A549 (cell line): ENCODE measurements around the gene CCDC40. TPM values are rescaled to one million over a fixed set of nuclear protein-coding genes. Genes with fewer than 3 reads are reported as not detected.

Experiments
- ATAC-seq, 2 experiments: fragments of 200-7000 bp in 1 of 2; fragments of >200 bp in 1 of 2; cut with Nextera tagmentation in 1 of 2; cut with Tn5 transposase in 1 of 2; 3 replicates each; pipeline versions ENCODE4 v1.8.0 to v1.9.1; 2018 to 2020; ENCODE audit warnings: mild to moderate bottlenecking in 1 of 2, moderate library complexity in 1 of 2
- CTCF ChIA-PET: fragments of 300-600 bp; sonication (Branson Sonifier 250); formaldehyde crosslinking; extraction: SDS; loops from one replicate; lab custom pipeline; 2021; ENCODE audit warnings: antibody characterized with exemption, inconsistent platforms; lab: Yijun Ruan, JAX
- POLR2A ChIA-PET: fragments of 350-600 bp; formaldehyde crosslinking; extraction: SDS; loops from one replicate; lab custom pipeline; 2021; ENCODE audit warnings: antibody characterized with exemption, inconsistent platforms; lab: Yijun Ruan, JAX
- DNase-seq, 2 experiments: peaks; one replicate each; pipeline versions ENCODE4 v3.0.0 to v3.0.0-alpha.2; 2011 to 2016; ENCODE audit warnings: low read depth in 1 of 2, low spot score in 1 of 2
- FAIRE-seq: peaks from 2 replicates; lab custom pipeline; 2011; peaks lifted over from hg19 to GRCh38; lab: Jason Lieb, UNC
- H3K27ac ChIP-seq, 2 experiments: fragments of >200 bp; sonication (Bioruptor Twin); formaldehyde crosslinking; 3 replicates each; pipeline ENCODE4 v1.5.1; 2016 to 2017
- H3K4me1 ChIP-seq: fragments of >200 bp; sonication (Bioruptor Twin); formaldehyde crosslinking; 3 replicates; pipeline ENCODE4 v1.6.1; 2016
- H3K4me2 ChIP-seq: fragments of >200 bp; sonication (Bioruptor Twin); formaldehyde crosslinking; 3 replicates; pipeline ENCODE4 v1.6.1; 2016
- H3K4me3 ChIP-seq: fragments of >200 bp; sonication (Bioruptor Twin); formaldehyde crosslinking; 3 replicates; pipeline ENCODE4 v1.5.1; 2016
- H3K9me3 ChIP-seq: fragments of >200 bp; sonication (Bioruptor Twin); formaldehyde crosslinking; 3 replicates; pipeline ENCODE4 v1.6.1; 2016
- ATOH8 ChIP-seq: fragments of 250-450 bp; sonication (Bioruptor Pico); IDR thresholded peaks from 2 replicates; pipeline ENCODE4 v1.5.0; 2020; ENCODE audit warnings: low read depth, mild to moderate bottlenecking, moderate library complexity
- BCL3 ChIP-seq: fragments of >200 bp; sonication (Bioruptor Twin); formaldehyde crosslinking; IDR thresholded peaks from 3 replicates; pipeline ENCODE4 v1.6.1; 2016
- CHD2 ChIP-seq: fragments of 150-350 bp; IDR thresholded peaks from 2 replicates; pipeline ENCODE4 v1.6.1; 2014; ENCODE audit warnings: low read length; ENCODE audit not compliant: partially characterized antibody
- EHMT2 ChIP-seq: fragments of 200-600 bp; sonication (generic); IDR thresholded peaks from 2 replicates; pipeline ENCODE4 v1.6.1; 2016; ENCODE audit warnings: antibody characterized with exemption, low read depth, mild to moderate bottlenecking, moderate library complexity
- ELK1 ChIP-seq: fragments of 150-350 bp; IDR thresholded peaks from 2 replicates; pipeline ENCODE4 v1.6.1; 2014; ENCODE audit warnings: low read depth, mild to moderate bottlenecking, low read length
- EP300 ChIP-seq, 2 experiments: fragments of >200 bp; sonication (Bioruptor Twin); formaldehyde crosslinking; IDR thresholded peaks; 2 replicates in 1 of 2; 3 replicates in 1 of 2; pipeline ENCODE4 v1.6.1; 2016 to 2017
- FOSL2 ChIP-seq, 2 experiments: fragments of 450-650 bp in 1 of 2; fragments of >200 bp in 1 of 2; sonication (Bioruptor Twin) in 1 of 2; formaldehyde crosslinking; IDR thresholded peaks; 2 replicates each; pipeline versions ENCODE4 v1.5.0 to v1.6.1; 2016 to 2020; ENCODE audit warnings: mild to moderate bottlenecking in 1 of 2, moderate library complexity in 1 of 2
- FOXS1 ChIP-seq: fragments of 250-450 bp; sonication (Bioruptor Pico); IDR thresholded peaks from 2 replicates; pipeline ENCODE4 v1.5.0; 2020; ENCODE audit warnings: mild to moderate bottlenecking, moderate library complexity
- HEYL ChIP-seq: fragments of 250-450 bp; sonication (Bioruptor Pico); IDR thresholded peaks from 2 replicates; pipeline ENCODE4 v1.8.0; 2021; ENCODE audit warnings: mild to moderate bottlenecking, moderate library complexity
- JUN ChIP-seq, 2 experiments: fragments of >200 bp; sonication (Bioruptor Twin); formaldehyde crosslinking; IDR thresholded peaks; 2 replicates in 1 of 2; 3 replicates in 1 of 2; pipeline ENCODE4 v1.6.1; 2016 to 2017
- KDM1A ChIP-seq: fragments of 200-600 bp; sonication (generic); IDR thresholded peaks from 2 replicates; pipeline ENCODE4 v1.6.1; 2016; ENCODE audit warnings: low read depth, mild to moderate bottlenecking
- KDM5A ChIP-seq: fragments of 200-600 bp; sonication (generic); IDR thresholded peaks from 2 replicates; pipeline ENCODE4 v1.6.1; 2016; ENCODE audit warnings: antibody characterized with exemption, mild to moderate bottlenecking
- MAX ChIP-seq: IDR thresholded peaks from 2 replicates; pipeline ENCODE4 v1.6.1; 2012
- MAZ ChIP-seq: fragments of 150-350 bp; IDR thresholded peaks from 2 replicates; pipeline ENCODE4 v1.6.1; 2014; ENCODE audit warnings: antibody characterized with exemption, low read depth, low read length, borderline replicate concordance
- NFE2L2 ChIP-seq: fragments of 150-350 bp; conservative IDR thresholded peaks from 2 replicates; pipeline ENCODE4 v1.6.1; 2014; ENCODE audit warnings: low read length
- POLR2A ChIP-seq: IDR thresholded peaks from 2 replicates; pipeline ENCODE4 v1.6.1; 2012; ENCODE audit warnings: mild to moderate bottlenecking, low read length
- RAD21 ChIP-seq, 2 experiments: fragments of >200 bp in 1 of 2; sonication (Bioruptor Twin) in 1 of 2; formaldehyde crosslinking in 1 of 2; IDR thresholded peaks in 1 of 2; conservative IDR thresholded peaks in 1 of 2; 2 replicates in 1 of 2; 3 replicates in 1 of 2; pipeline ENCODE4 v1.6.1; 2012 to 2018; ENCODE audit warnings: inconsistent platforms in 1 of 2
- RCOR1 ChIP-seq: fragments of 150-350 bp; IDR thresholded peaks from 2 replicates; pipeline ENCODE4 v1.6.1; 2014; ENCODE audit warnings: antibody characterized with exemption, low read length, low read depth
- RFX5 ChIP-seq: fragments of 450-650 bp; IDR thresholded peaks from 2 replicates; pipeline ENCODE4 v1.7.1; 2014; ENCODE audit warnings: antibody characterized with exemption, mild to moderate bottlenecking, moderate library complexity
- SMC3 ChIP-seq: fragments of >200 bp; sonication (Bioruptor Twin); formaldehyde crosslinking; IDR thresholded peaks from 3 replicates; pipeline ENCODE4 v1.6.1; 2018; ENCODE audit warnings: inconsistent platforms
- ZC3H11A ChIP-seq: fragments of 450-650 bp; IDR thresholded peaks from 2 replicates; pipeline ENCODE4 v1.6.1; 2014; ENCODE audit warnings: antibody characterized with exemption, mild to moderate bottlenecking
- ZFP36 ChIP-seq: fragments of 450-650 bp; IDR thresholded peaks from 2 replicates; pipeline ENCODE4 v1.6.1; 2014; ENCODE audit warnings: borderline replicate concordance; ENCODE audit not compliant: partially characterized antibody
- WGBS: methylation state at CpG from one replicate; pipeline ENCODE4 v1.1.6; 2017; ENCODE audit errors: missing lambda C conversion rate; 5-methylcytosine and 5-hydroxymethylcytosine counted together
- polyA plus RNA-seq, 4 experiments: library from polyadenylated mRNA; depleted of rRNA in 3 of 4; stranded (reverse); fragments of >200 nt; fragmentation: RNase III in 1 of 4; extraction: RNeasy Plus Mini Kit Qiagen cat#74134 plus additional on column Dnase treatment in 1 of 4; gene quantifications; 2 replicates in 3 of 4; 3 replicates in 1 of 4; pipeline ENCODE4 v1.2.3, GENCODE V29; 2011 to 2017
- TF ChIP-seq, protein P1 (sequence below): fragments of 250-450 bp; sonication (Bioruptor Pico); IDR thresholded peaks from 2 replicates; pipeline ENCODE4 v1.5.0; 2021; ENCODE audit warnings: mild to moderate bottlenecking, moderate library complexity, borderline replicate concordance

Gene CCDC40
- polyA plus RNA-seq, 2 of the 4 experiments (the other 2 are of a cell fraction): 5.9 to 11.3 TPM

DNA sequence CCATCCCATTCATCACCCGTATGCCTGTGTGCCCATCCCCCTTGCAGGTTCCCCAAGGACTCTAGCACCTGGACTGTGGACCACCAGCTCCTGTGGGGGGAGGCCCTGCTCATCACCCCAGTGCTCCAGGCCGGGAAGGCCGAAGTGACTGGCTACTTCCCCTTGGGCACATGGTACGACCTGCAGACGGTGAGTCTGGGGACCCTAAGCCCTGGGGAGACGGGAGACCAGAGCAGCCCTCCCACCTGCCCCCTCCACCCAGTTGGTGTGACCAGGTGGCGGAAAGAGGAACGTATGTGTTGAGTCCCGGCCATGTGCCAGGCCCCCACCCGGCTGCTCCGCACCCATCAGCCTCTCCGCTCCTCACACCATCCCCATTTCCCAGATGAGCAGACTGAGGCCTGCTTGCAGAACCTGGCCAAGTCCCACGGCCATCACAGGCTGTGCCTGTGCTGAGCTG is 80.5 kb downstream of the CCDC40 start:
- H3K4me2 ChIP-seq: no peak overlapping the region
- TF ChIP-seq EP300 (IDR thresholded peaks at IDR 0.05) (no peak), ELK1 (no peak), KDM1A (no peak), RAD21 (conservative IDR thresholded peaks at IDR 0.05 in 1 of 2, IDR thresholded peaks at IDR 0.05 in 1 of 2) (no peak)
- no peaks in the 10 kb centered on the region for H3K9me3 ChIP-seq
- no peaks in the 10 kb centered on the region for H3K4me1 ChIP-seq
- ChIA-PET POLR2A (interaction anchor here (1.1 kb wide), 1 partner anchor 16 kb away, joined by 4 read pairs; the partner anchor contains the start of gene GAA), CTCF (interaction anchor here (0.8 to 11.7 kb wide), 4 partner anchors 9 to 34 kb away, joined by 3 to 99 read pairs (median 4); partner anchors contain the start of gene GAA)
- no peak overlapping the region for H3K4me3 ChIP-seq
- ATAC-seq (no peak), DNase-seq (no peak), FAIRE-seq (no peak)
- WGBS: 94% methylated on average over 13 of the region's 13 CpGs
- H3K27ac ChIP-seq: no peak overlapping the region

GRCh38 chr17:80117491-80118401 is 81.3 kb downstream of the CCDC40 start:
- POLR2A ChIA-PET: interaction anchor here (1.0 to 1.1 kb wide), 2 partner anchors 16 kb away, joined by 3 to 4 read pairs; partner anchors contain the start of gene GAA
- TF ChIP-seq KDM5A: no peak
- no peak for TF ChIP-seq FOXS1 (CRISPR knock-in tag)
- TF ChIP-seq FOSL2 (IDR thresholded peaks at IDR 0.05): no peak
- TF ChIP-seq FOSL2 (CRISPR knock-in tag; IDR thresholded peaks at IDR 0.05): no peak
- TF ChIP-seq SMC3: no peak
- no peak for TF ChIP-seq HEYL (CRISPR knock-in tag)
- TF ChIP-seq ZFP36: no peak
- TF ChIP-seq NFE2L2: no peak
- 81% methylated on average over 22 of the region's 31 CpGs for WGBS
- H3K27ac ChIP-seq: no peak overlapping the region
- CTCF ChIA-PET: interaction anchor here (0.6 to 11.7 kb wide), 7 partner anchors 10 to 130 kb away, joined by 3 to 99 read pairs (median 4); partner anchors contain the start of gene GAA
- peak; percentile 14 to 16; a peak in 2 of 6 replicates for ATAC-seq
- no peaks in the 10 kb centered on the region for H3K9me3 ChIP-seq
- FAIRE-seq: no peak
- H3K4me3 ChIP-seq: no peak overlapping the region
- no peak for DNase-seq
- H3K4me2 ChIP-seq: no peak overlapping the region
- H3K4me1 ChIP-seq: no peaks in the 10 kb centered on the region

DNA sequence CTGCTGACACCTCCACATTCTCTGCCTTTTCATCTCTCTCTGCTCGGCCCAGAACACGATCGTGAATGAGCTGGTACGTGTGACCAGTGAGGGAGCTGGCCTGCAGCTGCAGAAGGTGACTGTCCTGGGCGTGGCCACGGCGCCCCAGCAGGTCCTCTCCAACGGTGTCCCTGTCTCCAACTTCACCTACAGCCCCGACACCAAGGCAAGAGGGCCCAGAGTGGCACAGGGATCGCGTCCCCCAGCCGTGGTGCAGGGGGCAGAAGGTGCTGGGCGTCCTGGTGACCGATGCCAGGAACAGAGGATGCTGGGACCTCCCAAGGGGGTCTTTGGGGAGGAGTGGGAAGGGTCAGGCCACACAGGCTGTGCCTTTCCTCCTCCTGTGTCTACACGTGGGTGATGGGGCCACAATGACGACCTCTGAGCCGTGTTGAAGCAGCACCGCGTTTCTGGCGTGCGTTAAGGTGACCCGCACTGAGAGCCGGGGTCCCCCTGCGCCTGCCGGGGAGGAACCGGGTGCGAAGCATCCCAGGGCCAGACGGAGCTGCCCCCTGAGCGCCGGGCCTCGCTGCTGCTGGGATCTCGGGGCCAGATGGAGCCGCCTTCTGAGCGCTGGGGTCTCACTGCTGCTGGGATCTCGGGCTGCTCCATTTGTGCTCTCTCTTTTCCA is 82.3 kb downstream of the CCDC40 start:
- no peak for FAIRE-seq
- ATAC-seq: peak; percentile 4 to 7; a peak in 2 of 6 replicates
- CTCF ChIA-PET: interaction anchor here (0.7 to 11.7 kb wide), 7 partner anchors 9 to 36 kb away, joined by 3 to 99 read pairs (median 4); partner anchors contain the start of gene GAA
- no peaks in the 10 kb centered on the region for H3K4me1 ChIP-seq
- no peak overlapping the region for H3K4me2 ChIP-seq
- H3K4me3 ChIP-seq: no peak overlapping the region
- POLR2A ChIA-PET: interaction anchor here (1.0 kb wide), 1 partner anchor 17 kb away, joined by 3 read pairs; the partner anchor contains the start of gene GAA
- DNase-seq: no peak
- WGBS: 88% methylated on average over 31 of the region's 35 CpGs
- H3K9me3 ChIP-seq: no peaks in the 10 kb centered on the region
- no peak overlapping the region for H3K27ac ChIP-seq
- no peak for TF ChIP-seq FOXS1 (CRISPR knock-in tag)
- no peak for TF ChIP-seq MAZ
- no peak for TF ChIP-seq JUN (IDR thresholded peaks at IDR 0.05)
- TF ChIP-seq ZC3H11A: no peak
- TF ChIP-seq RCOR1: no peak
- no peak for TF ChIP-seq ATOH8 (CRISPR knock-in tag)
- no peak for TF ChIP-seq BCL3
- no peak for TF ChIP-seq MAX
- TF ChIP-seq EP300 (IDR thresholded peaks at IDR 0.05): no peak
- TF ChIP-seq EHMT2: no peak
- no peak for TF ChIP-seq POLR2A
- TF ChIP-seq, protein P1, sequence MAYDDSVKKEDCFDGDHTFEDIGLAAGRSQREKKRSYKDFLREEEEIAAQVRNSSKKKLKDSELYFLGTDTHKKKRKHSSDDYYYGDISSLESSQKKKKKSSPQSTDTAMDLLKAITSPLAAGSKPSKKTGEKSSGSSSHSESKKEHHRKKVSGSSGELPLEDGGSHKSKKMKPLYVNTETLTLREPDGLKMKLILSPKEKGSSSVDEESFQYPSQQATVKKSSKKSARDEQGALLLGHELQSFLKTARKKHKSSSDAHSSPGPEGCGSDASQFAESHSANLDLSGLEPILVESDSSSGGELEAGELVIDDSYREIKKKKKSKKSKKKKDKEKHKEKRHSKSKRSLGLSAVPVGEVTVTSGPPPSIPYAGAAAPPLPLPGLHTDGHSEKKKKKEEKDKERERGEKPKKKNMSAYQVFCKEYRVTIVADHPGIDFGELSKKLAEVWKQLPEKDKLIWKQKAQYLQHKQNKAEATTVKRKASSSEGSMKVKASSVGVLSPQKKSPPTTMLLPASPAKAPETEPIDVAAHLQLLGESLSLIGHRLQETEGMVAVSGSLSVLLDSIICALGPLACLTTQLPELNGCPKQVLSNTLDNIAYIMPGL (CRISPR knock-in tag): no peak
- no peak for TF ChIP-seq ELK1
- TF ChIP-seq CHD2: no peak
- no peak for TF ChIP-seq RFX5
